ENCODE data around the gene PORCN.
"Not testable (repeated sequence)": the region's sequence is repeated elsewhere in the genome, so short reads cannot be mapped to it uniquely, and the experiment has no call there.

The PORCN gene

DNA sequence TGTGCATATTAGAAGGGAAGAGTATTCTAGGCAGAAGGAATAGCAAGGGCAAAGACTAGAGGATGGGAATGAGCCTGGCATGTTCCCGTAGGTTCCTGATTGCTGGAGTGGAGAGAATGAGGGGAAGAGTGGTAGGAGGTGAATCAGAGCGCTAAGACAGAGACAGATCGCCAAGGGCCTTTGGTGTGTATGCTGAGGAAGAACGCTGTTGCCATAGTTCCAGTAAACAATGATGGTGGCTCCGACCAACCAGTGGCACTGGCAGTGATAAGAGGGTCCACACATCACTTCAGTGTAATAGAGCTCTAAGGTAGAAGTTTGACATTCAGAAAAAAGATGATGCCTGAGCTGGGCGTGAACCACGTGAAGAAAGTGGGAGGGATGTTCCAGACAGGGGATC is 31.7 kb downstream of the PORCN start:
- DNase-seq (ENCODE audit: low read depth in 2 of 2): no peak

DNA sequence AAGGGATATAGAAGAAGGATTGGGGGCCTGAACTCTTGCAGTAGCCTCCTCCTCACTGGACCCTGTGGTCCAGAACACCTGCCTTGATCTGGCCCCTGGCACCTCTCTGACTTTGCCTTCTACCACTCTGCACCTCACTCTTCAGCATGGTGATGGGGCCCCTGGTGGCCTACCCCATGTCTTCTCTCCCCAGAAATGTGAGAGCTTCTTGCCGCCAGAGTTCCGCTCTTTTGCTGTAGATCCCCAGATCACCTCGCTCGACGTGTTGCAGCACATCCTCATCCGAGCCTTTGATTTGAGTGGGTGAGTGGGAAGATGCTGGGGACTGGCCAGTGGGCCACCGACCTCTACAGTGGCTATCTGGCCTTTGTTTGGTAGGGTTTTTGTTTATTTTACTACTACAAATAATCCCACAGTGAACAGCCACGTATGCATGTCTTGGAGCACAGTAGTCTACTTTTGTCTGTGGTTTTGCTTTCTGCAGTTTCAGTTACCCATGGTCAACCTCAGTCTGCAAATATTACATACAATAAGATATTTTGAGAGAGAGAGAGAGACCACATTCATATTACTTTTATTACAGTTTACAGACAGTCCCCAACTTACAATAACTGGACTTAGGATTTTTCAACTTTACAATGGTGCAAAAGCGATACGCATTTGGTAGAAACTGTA is 32.5 kb downstream of the PORCN start:
- no peak for DNase-seq (ENCODE audit: low read depth in 2 of 2)

DNA sequence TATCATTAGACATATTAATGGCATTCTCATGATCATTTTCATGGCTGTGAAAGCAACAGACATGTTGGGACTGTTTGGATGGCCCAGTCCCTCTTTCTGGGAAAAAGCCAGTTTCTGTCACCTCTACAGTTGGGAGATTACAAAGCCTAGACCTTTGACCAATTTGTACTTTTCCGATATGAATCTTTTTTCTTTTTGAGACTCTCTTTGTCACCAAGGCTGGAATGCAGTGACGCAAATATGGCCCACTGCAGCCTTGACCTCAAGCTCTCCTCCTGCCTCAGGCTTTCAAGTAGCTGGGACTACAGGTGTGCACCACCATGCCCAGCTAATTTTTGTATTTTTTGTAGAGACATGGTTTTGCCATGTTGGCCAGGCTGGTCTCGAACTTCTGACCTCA is 40.1 kb downstream of the PORCN start:
- no peak for DNase-seq (ENCODE audit: low read depth in 2 of 2)

DNA sequence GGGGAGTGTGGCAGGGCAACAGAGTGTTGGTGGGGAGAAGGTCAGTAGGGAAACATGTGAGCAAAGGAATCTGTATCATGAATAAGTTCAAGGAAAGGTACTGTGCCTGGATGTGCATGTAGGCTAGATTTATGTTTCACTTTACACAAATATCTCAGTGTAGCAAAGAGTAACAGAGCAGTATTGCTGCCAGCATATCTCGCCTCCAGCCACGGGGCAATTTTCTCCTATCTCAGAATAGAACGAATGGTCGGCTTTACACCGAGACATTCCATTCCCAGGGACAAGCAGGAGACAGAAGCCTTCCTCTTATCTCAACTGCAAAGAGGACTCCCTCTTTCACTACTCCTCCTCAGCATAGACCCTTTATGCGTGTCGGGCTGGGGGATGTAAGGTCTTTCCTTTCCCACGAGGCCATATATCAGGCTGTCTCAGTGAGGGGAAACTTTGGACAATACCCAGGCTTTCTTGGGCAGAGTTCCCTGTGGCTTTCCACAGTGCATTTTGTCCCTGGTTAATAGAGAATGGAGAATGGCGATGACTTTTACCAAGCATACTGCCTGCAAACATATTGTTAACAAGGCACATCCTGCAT is 47.0 kb downstream of the PORCN start:
- not testable (repeated sequence) for DNase-seq (ENCODE audit: low read depth in 2 of 2)

DNA sequence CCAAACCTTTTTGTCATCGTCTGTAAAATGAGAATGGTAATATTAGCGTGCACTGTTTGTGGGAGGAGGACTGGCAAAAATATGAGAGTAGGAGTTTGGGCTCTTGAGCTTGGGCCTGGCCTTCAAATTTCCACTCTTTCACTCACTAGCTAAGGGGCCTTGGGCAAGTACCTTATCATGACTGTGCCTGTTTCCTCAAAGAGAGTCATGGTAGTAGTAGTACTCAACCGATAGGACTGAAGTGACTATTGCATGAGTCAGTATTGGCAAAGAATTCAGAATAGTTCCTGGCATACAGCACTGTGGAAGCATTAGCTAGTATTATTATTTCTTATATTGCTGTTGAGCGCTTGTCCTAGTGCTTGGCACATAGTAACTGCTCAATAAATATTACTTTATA is 49.5 kb downstream of the PORCN start:
- DNase-seq (ENCODE audit: low read depth in 2 of 2): no peak

DNA sequence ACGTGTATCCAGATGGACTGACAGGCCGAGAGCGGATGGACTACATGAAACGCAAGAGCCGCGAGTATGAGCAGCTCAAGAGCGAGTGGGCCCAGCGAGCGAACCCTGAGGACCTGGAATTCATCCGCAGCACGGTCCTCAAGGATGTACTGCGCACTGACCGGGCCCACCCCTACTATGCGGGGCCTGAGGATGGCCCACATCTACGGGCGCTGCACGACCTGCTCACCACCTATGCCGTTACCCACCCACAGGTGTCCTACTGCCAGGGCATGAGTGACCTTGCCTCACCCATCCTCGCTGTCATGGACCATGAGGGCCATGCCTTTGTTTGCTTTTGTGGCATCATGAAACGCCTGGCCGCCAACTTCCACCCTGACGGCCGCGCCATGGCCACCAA is 50.8 kb downstream of the PORCN start:
- DNase-seq (ENCODE audit: low read depth in 2 of 2): no peak

DNA sequence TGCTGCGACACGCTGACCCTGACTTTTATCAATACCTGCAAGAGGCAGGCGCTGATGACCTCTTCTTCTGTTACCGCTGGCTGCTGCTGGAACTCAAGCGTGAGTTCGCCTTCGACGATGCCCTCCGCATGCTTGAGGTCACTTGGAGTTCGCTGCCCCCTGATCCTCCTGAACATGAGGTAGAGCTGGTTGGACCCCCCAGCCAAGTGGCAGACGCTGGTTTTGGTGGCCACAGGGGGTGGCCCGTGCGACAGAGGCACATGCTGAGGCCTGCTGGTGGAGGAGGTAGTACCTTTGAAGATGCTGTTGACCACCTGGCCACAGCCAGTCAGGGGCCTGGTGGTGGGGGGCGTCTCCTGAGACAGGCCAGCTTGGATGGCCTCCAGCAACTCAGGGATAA is 51.3 kb downstream of the PORCN start:
- DNase-seq (ENCODE audit: low read depth in 2 of 2): no peak

DNA sequence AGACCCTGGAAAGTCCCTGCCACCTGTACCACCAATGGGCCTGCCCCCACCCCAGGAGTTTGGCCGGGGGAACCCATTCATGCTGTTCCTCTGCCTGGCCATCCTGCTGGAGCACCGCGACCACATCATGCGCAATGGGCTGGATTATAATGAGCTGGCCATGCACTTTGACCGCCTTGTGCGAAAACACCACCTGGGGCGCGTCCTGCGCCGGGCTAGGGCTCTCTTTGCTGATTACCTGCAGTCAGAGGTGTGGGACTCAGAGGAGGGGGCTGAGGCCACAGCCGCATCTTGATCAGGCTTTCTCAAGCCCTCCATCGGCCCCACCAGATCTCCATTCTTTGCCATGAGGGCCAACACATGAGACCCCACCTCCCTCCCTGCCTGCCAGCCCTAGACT is 51.9 kb downstream of the PORCN start:
- DNase-seq (ENCODE audit: low read depth in 2 of 2): no peak

DNA sequence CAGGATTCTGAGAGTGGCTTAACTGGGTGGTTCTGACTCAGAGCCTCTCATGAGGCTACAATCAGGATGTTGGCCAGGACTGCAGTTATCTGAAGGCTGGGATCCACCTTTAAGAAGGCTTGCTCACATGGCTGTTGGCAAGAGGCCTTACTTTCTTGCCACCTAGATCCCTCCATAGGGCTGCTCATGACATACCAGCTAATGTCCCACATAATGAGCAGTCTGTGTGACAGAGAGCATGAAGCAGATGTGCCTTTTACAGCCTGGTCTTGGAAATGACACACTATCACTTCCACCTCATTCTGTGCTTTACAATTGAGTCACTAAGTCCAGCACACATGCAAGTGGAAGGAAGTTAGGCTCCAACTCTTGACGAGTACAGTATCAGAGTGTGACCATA is 61.2 kb downstream of the PORCN start:
- DNase-seq (ENCODE audit: low read depth in 2 of 2): no peak
